BLaER1 (cell line): ENCODE data around the gene PDIA3.

Experiments used
- H3K27ac ChIP-seq: shearing (Covaris generic); formaldehyde crosslinking; 2 replicates; pipeline ENCODE4 v1.8.1; 2022
- H3K27me3 ChIP-seq: shearing (Covaris generic); formaldehyde crosslinking; 2 replicates; pipeline ENCODE4 v1.8.1; 2022
- H3K36me3 ChIP-seq: shearing (Covaris generic); formaldehyde crosslinking; 2 replicates; pipeline ENCODE4 v1.8.1; 2022
- H3K4me1 ChIP-seq: shearing (Covaris generic); formaldehyde crosslinking; 2 replicates; pipeline ENCODE4 v1.8.1; 2022
- H3K4me2 ChIP-seq: shearing (Covaris generic); formaldehyde crosslinking; 2 replicates; pipeline ENCODE4 v1.8.1; 2022
- H3K4me3 ChIP-seq: shearing (Covaris generic); formaldehyde crosslinking; 2 replicates; pipeline ENCODE4 v1.8.1; 2022
- H3K9ac ChIP-seq: shearing (Covaris generic); formaldehyde crosslinking; 2 replicates; pipeline ENCODE4 v1.8.1; 2022
- H3K9me3 ChIP-seq: shearing (Covaris generic); formaldehyde crosslinking; 2 replicates; pipeline ENCODE4 v1.8.1; 2022
- H4K20me1 ChIP-seq: shearing (Covaris generic); formaldehyde crosslinking; 2 replicates; pipeline ENCODE4 v1.8.1; 2022
- Cebpa-rat ChIP-seq: shearing (Covaris generic); IDR thresholded peaks from 2 replicates; pipeline ENCODE4 v1.8.1; 2022

The PDIA3 gene

DNA sequence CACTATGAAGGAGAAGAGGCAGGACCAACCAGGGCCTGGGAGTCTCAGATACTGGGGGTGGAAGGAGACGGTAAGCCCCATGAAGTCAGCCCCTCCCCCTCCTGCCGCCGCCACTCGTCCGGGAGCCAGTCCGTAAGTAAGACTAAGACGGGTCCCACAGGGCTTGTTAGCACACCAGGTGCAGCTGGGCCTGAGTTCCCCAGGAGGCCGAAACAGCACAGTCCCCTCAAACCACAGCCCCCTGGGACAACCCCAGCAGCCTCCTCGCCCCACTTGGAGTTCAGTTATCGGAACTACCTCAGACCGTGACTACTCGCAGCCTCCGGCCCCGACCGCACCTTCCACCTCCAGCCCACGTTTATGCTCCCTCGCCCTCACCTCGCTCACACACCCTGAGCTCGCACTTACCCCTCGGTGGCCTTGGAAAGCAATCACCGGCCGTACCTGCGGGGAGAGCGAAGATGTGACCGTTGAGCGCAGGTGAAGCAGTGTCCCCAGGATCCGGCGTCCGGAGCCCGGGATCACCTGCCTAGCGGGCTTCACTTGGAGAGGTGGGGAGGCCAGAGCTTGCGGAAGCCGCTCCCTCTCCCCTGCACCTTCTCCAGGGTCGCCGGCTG lies 30.0 kb downstream of the PDIA3 start:
- H3K9ac ChIP-seq, result peak overlapping the region; percentile 82; the same call in 1 of the 2 replicates
- peaks cover 39% of the 10 kb centered on the region for H3K4me1 ChIP-seq
- no peaks in the 10 kb centered on the region for H3K27me3 ChIP-seq
- no peak for TF ChIP-seq Cebpa-rat
- peak overlapping the region; percentile 86 for H3K27ac ChIP-seq
- H3K4me3 ChIP-seq, result peak overlapping the region; percentile 67
- H3K36me3 ChIP-seq, result peaks cover 33% of the 10 kb centered on the region
- H3K9me3 ChIP-seq, result no peaks in the 10 kb centered on the region
- peaks cover 53% of the 10 kb centered on the region for H4K20me1 ChIP-seq
- H3K4me2 ChIP-seq, result peak overlapping the region; percentile 93

DNA sequence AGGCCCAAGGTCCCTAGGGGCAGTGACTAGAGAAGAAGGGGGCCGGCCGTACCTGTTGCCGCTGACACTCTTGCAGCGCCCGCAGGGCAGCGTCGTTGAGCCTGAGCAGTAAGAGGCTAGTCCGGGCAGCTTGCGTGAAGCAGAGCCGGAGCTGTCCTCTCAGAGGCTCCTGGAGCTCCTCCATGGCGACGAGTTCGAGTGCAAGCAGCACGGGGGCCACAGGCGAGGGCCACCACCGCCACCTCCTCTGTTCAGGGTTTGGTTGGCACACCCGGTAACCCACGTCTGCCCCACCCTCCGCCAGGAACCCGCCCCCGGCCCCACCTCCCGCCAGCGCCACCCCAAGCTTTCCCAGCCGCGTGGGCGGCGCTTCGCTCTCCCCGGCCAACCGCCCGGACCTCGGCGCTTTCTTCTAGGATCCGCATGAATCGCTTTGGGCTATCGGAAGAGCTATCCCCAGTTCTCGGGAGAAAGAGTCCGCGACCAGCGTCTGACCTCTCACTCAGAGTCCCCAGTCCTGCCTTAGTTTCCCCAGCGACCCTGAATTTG lies 30.6 kb downstream of the PDIA3 start, which contains the start of gene ELL3:
TSS of gene ELL3 (minus strand) at position 249 of the 549 bp plus-strand sequence. CDS start at position 184, 65 bp downstream.
- H3K27me3 ChIP-seq, result no peaks in the 10 kb centered on the region
- no peak for TF ChIP-seq Cebpa-rat
- H4K20me1 ChIP-seq, result peaks cover 49% of the 10 kb centered on the region
- H3K9ac ChIP-seq, result peak within 1 kb of the TSS; percentile 82
- peak within 1 kb of the TSS; percentile 67 for H3K4me3 ChIP-seq
- H3K27ac ChIP-seq, result peak within 1 kb of the TSS; percentile 86
- no peaks in the 10 kb centered on the region for H3K9me3 ChIP-seq
- H3K36me3 ChIP-seq, result peaks cover 27% of the 10 kb centered on the region
- H3K4me2 ChIP-seq, result peak within 1 kb of the TSS; percentile 93
- peaks cover 39% of the 10 kb centered on the region for H3K4me1 ChIP-seq

DNA sequence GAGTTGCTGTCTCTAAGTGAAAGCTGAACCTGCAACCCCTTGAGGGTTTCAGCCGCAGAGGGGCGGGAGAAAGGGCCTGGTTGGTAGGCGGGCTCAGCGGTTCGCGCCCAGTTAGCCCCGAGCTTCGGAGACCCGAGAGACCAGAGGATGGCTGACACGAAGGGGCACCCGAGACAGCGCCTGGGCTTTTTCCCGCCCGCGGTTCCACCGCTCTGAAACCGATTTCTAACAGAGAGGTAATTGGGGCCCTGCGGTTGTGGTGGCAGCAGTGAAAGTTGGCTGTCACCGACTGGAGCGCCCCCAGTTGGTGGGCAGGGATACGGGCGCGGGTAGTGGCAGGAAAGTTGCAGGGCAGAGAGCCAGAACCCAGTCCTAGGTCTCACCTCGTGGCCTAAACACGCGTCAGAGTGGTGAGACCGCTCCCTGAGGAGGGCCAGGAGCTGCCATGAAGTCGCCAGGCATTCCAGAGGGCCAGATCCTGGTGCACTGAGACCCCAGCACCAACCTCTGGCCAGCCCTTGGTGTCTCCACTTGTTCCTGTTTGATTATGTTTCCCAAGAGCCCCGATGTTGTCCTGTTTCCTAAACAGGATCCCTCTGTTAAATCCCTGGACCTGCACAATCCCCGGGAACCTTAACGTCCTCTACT lies 31.2 kb downstream of the PDIA3 start:
- Histone ChIP-seq H3K4me1 (peaks cover 39% of the 10 kb centered on the region), H3K4me2 (peak overlapping the region; percentile 93), H3K27me3 (no peaks in the 10 kb centered on the region), H3K27ac (peak overlapping the region; percentile 86), H4K20me1 (peaks cover 43% of the 10 kb centered on the region), H3K9ac (peak overlapping the region; percentile 82), H3K9me3 (no peaks in the 10 kb centered on the region), H3K4me3 (peak overlapping the region; percentile 67), H3K36me3 (peaks cover 21% of the 10 kb centered on the region)
- TF ChIP-seq Cebpa-rat, result no peak

DNA sequence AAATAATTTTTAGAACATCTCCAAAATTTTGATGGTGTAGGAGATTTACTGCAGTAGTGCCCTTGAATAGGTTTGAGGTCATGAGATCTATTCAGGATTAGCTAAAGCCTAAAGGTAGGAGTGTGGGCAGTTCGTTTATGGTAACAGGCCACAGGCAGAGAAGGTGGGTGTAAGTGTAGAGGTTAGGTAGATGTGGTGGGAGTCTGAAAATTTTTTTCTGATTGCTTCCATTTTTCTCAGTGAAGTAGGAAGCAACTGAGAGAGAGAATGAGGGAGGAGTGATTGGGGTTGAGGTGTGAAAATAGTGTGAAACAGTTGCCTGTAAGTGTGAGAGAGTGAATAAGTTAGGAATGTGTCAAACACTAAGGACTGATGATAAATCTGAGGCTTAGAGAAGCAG lies 32.8 kb downstream of the PDIA3 start:
- H3K27ac ChIP-seq, result no peak overlapping the region

DNA sequence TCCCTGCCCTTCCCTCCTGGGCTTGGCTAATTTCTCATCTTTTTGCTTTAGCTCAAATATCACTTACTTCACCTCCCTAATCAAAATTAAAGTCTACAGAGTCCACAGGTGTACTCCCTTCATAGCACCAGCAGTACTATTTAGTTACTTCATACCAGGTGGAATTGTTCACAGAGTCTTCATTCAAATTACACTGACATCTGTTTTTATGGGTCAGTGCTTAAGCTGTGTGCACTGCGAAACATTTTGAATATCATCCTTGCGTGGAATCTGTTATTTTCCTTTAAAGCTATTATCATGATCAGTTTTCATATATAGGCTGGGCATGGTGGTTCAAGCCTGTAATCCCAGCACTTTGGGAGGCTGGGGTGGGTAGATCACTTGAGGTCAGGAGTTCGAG lies 43.2 kb downstream of the PDIA3 start:
- no peak for TF ChIP-seq Cebpa-rat
- Histone ChIP-seq H3K36me3 (peaks cover 14% of the 10 kb centered on the region), H3K4me3 (no peak overlapping the region), H3K27ac (no peak overlapping the region), H4K20me1 (peaks cover 21% of the 10 kb centered on the region), H3K4me2 (no peak overlapping the region), H3K27me3 (no peaks in the 10 kb centered on the region), H3K4me1 (peaks cover 30% of the 10 kb centered on the region), H3K9ac (no peak overlapping the region), H3K9me3 (no peaks in the 10 kb centered on the region)

More for the DNA sequence above, 32.8 kb downstream of the PDIA3 start:
- Histone ChIP-seq H3K27me3 (no peaks in the 10 kb centered on the region), H3K36me3 (peaks cover 5% of the 10 kb centered on the region), H3K9ac (no peak overlapping the region), H4K20me1 (peaks cover 27% of the 10 kb centered on the region), H3K4me1 (peaks cover 38% of the 10 kb centered on the region), H3K9me3 (no peaks in the 10 kb centered on the region), H3K4me2 (no peak overlapping the region), H3K4me3 (no peak overlapping the region)
- no peak for TF ChIP-seq Cebpa-rat

DNA sequence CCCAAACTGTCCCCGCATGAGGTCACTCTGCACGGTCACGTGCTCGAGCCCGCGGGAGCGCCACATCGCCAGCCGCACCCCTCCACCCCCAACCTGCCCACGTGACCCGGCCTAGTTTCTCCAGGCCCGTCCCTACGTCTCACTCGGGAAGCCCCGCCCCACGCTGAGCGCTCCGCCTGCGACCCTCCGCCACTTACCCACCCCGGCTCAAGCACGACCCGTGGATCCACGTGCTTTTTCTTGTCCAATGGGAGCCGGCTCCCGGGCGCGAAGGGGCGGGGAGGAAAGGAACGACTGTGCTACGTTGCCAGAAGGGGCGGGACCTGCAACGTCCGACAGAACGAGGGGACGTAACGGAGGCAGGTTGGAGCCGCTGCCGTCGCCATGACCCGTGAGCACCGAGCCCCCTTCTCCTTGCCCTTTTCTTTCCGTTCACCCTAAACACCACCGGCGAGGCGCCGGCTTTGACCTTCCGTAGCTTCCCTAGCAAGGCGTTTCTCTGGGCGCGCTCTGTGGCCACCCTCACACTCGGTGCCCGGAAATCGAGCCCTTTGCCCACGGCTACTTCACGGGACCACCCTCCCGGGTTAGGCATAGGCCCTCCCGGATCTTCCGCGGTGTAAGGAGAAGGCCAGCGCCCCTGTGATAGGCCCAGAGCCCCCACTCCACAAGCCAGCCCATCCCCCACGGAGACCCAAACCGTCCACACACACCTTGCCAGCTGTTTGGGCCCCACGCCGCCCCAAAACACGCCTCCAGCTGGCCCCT lies 45.9 kb downstream of the PDIA3 start, which contains the start of gene SERF2:
TSS of gene SERF2 (plus strand) at position 328 of the 768 bp plus-strand sequence. CDS start at position 385, 57 bp downstream.
- no peak for TF ChIP-seq Cebpa-rat
- H3K36me3 ChIP-seq, result peaks cover 42% of the 10 kb centered on the region
- peak within 1 kb of the TSS; percentile 94 for H3K4me2 ChIP-seq
- no peaks in the 10 kb centered on the region for H3K9me3 ChIP-seq
- no peaks in the 10 kb centered on the region for H3K27me3 ChIP-seq
- H3K4me3 ChIP-seq, result peak within 1 kb of the TSS; percentile 99
- H4K20me1 ChIP-seq, result peaks cover 47% of the 10 kb centered on the region
- H3K4me1 ChIP-seq, result peaks cover 35% of the 10 kb centered on the region
- peak within 1 kb of the TSS; percentile 95 for H3K27ac ChIP-seq
- peak within 1 kb of the TSS; percentile 98 for H3K9ac ChIP-seq

DNA sequence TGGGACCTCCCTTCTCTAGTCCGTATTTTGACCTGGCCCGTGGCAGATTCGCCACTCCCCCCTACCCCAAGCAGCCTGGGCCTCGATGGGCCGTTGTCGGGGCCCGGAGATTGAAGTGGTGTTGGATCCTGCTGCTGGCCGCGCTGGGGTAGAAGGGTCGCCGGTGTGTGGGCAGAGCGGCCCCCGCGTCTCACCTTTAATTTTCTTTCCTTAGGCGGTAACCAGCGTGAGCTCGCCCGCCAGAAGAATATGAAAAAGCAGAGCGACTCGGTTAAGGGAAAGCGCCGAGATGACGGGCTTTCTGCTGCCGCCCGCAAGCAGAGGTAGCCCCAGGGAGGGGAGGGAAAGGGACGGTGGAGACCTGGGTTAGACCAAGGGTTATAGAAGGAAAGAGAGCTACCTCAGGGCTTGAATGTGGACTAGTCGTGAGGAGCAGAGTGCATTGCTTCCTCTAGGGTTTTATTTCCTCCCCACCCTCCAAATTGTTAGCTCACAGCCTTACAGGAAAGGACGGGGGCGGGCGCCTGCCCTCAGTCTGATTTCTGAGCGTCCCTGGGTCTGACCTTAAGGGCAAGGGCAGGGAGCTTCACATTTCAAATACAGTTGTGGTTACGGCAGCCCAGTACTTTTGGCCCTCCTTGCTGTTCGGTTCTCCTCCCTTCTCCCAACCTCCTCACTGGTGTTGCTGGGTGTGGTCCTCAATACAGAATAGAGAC lies 46.7 kb downstream of the PDIA3 start:
- H3K27me3 ChIP-seq, result no peaks in the 10 kb centered on the region
- no peak for TF ChIP-seq Cebpa-rat
- peaks cover 54% of the 10 kb centered on the region for H4K20me1 ChIP-seq
- H3K9me3 ChIP-seq, result no peaks in the 10 kb centered on the region
- peak overlapping the region; percentile 98 for H3K9ac ChIP-seq
- H3K4me2 ChIP-seq, result peak overlapping the region; percentile 94
- peak overlapping the region; percentile 99 for H3K4me3 ChIP-seq
- H3K27ac ChIP-seq, result peak overlapping the region; percentile 95
- peaks cover 39% of the 10 kb centered on the region for H3K4me1 ChIP-seq
- H3K36me3 ChIP-seq, result peaks cover 49% of the 10 kb centered on the region

DNA sequence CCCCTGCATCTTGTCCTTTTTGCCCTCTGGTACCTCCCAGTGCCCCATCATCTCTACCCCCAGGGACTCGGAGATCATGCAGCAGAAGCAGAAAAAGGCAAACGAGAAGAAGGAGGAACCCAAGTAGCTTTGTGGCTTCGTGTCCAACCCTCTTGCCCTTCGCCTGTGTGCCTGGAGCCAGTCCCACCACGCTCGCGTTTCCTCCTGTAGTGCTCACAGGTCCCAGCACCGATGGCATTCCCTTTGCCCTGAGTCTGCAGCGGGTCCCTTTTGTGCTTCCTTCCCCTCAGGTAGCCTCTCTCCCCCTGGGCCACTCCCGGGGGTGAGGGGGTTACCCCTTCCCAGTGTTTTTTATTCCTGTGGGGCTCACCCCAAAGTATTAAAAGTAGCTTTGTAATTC lies 47.4 kb downstream of the PDIA3 start:
- H3K4me2 ChIP-seq, result peak overlapping the region; percentile 94
- peaks cover 61% of the 10 kb centered on the region for H4K20me1 ChIP-seq
- H3K27me3 ChIP-seq, result no peaks in the 10 kb centered on the region
- no peaks in the 10 kb centered on the region for H3K9me3 ChIP-seq
- peaks cover 57% of the 10 kb centered on the region for H3K36me3 ChIP-seq
- H3K4me3 ChIP-seq, result peak overlapping the region; percentile 99
- H3K9ac ChIP-seq, result peak overlapping the region; percentile 98
- peak overlapping the region; percentile 95 for H3K27ac ChIP-seq
- peaks cover 45% of the 10 kb centered on the region for H3K4me1 ChIP-seq
- no peak for TF ChIP-seq Cebpa-rat
